Left colon (tissue), 2 donors: ENCODE results near the gene SPTLC1. TPM values are rescaled to one million over a fixed set of nuclear protein-coding genes. Genes with fewer than 3 reads are reported as not detected.
"Not testable (repeated sequence)": the region's sequence is repeated elsewhere in the genome, so short reads cannot be mapped to it uniquely, and the experiment has no call there.

Source experiments
- ATAC-seq: fragments of 200-7000 bp; cut with Tn5 transposase; one replicate; pipeline ENCODE4 v1.9.1; 2020; ENCODE audit warnings: mild to moderate bottlenecking, moderate library complexity
- DNase-seq, 2 donors: peaks; one replicate each; pipeline ENCODE4 v3.0.0-alpha.2; 2020
- intact Hi-C, 2 donors: fragments of 100-400 bp; cut with DNase I in 1 of 2; cut with micrococcal nuclease in 1 of 2; formaldehyde crosslinking; loops; one replicate each; pipeline versions ENCODE4 v1.11.2 to v1.14.0; 2022; cut with DNase I, micrococcal nuclease
- total RNA-seq, 2 donors: library from RNA; stranded (reverse); fragmentation: NEBNext Ultra II Directional; extraction: Animal tissue kit (Norgen Biotek cat#: 25700); gene quantifications; one replicate each; pipeline ENCODE4 v1.2.1, GENCODE V29; 2021
- donor health status: DM: no; HTN: no; CAD: no.
- donor health status: DM: yes; HTN: yes; CAD: no.

SPTLC1 gene
- total RNA-seq, 2 donors from 2014 or later: 74.3 to 81.7 TPM

DNA sequence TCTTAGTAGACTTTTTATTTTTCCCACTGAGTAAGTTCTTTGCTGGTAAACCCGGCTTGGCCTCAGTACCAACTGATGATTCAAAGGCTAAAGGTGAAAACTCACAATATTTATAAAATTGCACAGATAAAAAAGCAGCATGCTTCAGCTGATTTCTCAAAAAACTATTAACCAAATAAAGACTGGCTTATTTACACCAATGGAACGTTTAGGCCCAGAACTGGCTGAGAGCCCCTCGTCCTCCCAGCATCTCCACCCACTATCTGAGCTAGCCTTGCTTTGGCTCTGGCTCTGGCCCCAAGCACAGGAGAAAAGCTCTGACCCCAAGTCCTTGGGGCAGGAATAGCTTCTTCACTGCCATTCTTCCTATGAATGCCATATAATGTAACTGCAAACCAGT is 68.5 kb downstream of the SPTLC1 start:
- intact Hi-C loops: no loop called here
- ATAC-seq (no peak), DNase-seq (no peak)

DNA sequence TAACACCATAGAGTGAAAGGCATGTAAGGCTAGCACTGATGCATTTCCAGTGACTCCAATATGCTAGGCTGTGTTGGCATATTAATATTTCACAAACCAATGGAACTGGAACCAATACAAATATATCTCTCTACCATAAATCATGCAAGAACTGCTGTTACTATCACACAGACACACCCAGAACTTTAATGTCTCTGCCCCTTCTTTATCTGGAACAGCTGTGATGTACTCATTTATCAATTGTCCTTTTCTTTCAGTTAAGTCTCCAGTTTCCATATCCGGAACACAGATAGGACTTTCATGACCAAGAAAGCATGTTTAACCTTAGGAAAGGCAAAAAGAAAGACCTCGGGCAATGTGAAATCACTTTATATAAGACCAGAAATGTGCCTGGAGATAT is 70.3 kb downstream of the SPTLC1 start:
- intact Hi-C loops: no loop called here
- ATAC-seq: no peak
- no peak for DNase-seq

DNA sequence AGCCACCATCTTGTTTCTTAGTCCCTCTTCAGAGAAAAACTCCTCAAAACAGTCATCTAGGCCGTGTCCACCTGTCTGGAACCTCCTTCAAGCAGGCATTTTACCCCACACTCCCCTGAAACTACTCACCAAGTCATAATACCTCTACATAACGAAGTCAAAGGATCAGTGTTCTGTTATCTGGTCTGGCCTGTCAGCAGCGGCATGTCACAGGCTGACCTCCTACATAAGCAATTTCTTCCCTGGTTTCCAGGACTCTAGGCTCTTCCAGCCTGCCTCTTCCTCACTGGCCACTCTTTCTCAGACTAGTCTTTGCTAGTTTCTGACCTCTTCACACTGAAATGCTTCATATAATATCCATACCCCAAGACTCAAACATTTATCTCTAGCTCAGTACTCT is 72.2 kb downstream of the SPTLC1 start:
- intact Hi-C loops: no loop called here
- no peak for DNase-seq
- ATAC-seq: no peak

DNA sequence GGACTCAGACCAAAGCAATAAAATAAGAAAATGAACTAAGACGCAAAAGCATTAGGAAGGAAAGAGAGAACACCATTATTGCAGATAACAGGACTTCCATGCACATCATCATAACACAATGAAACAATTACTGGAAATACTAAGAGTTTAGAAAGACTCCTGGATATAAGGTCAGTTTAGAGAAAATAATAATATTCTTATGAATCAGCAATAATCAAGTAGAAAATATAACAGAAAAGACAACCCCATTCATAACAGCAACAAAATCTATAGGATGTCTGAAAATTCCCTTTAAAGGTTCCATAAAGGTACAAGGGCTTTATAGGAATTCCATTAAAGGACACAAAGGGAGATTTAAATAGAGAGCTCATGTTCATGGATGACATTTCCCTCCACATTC is 73.0 kb downstream of the SPTLC1 start:
- DNase-seq: no peak
- intact Hi-C loops: no loop called here
- no peak for ATAC-seq

DNA sequence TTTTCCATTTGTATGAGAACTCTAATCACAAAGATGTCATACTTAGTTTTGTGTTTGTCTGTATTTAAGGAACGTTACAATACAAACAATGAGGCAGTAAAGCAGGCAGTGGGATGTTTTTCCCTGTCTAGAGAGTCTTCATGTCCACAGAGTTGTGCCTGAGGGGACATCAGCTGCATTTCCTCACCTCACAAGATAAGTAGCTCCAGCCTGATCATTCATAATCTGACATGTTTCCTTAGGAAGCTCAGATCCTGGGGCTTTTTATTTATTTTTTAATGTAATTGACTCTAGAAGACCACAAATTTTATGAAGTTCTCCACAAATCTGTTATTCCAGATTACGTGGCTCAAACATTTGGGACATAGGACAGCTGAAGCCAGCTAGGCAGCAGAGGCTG is 78.5 kb downstream of the SPTLC1 start:
- ATAC-seq (no peak), DNase-seq (no peak)
- intact Hi-C loops: no loop called here

DNA sequence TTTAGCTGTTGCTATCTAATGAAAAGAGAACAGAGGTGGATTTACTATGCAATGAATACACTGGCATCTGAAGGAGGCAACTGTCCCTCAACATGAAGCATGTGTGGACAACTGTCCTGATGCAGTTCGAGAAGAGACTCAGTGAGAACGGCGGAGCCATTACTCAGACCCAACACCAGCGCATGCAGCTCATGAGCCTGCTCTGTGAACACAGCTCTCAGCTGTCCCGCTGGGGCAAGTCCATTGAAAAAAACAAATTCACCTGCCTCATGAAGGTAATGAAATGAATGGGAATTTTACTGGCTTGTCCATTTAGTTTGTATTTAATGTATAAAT is 78.8 kb downstream of the SPTLC1 start:
- ATAC-seq: no peak
- DNase-seq: no peak
- intact Hi-C loops: no loop called here

DNA sequence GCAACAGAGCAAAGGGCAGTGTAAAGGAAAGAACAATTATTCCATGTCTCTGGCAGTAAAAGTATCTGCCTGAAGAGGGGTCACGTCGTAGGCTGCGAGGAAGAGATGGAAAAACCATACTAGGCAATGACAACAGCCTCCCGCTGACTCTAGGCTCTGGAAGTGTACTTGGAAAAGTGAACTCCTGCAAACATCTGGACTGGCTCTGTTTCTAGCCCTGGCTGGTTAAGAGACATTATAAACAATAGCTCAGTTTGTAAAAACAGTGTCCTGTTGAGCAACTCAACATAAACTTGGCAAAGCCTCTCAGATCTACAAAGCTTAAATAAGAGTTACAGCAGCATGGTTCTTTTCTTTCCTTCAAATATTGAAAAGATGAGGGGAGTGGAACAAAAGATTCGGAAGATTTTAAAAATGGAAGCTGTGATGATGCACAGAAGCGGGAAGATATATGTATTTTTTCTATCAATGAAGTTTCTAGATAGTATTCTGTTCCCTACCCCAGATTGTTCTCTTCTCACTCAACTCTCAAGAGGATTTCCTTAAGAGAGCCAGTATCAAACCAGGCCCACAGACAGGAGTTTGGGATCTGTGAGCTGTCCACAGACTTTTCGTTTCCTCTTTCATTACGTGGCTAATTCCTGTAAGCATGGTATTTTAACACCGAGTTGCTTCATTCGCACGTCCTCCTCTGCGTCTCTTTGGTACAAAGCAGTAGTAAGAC is 79.4 kb downstream of the SPTLC1 start:
- DNase-seq (peak in 1 of 2 donors; percentile 60), ATAC-seq (peak; percentile 29)
- intact Hi-C loops: no loop called here

DNA sequence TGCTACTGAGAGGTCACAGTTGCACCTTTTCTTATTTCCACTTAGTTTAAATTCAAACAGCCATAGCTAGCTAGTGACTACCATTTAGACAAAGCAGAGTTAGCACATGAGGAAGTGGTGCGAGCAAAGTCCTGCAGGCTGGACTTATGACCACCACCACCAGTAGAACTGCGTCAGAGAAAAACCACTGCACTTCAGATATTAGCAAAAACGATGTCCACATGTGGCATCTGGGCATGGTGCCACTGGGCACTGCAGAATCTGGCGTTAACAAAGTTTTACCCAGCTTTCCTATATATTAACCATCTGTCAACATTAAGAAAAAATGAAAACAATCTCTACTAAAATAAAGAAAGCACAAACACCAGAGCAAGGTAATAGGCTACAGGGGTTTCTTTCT is 80.1 kb downstream of the SPTLC1 start:
- no peak for DNase-seq
- no peak for ATAC-seq
- intact Hi-C loops: no loop called here

DNA sequence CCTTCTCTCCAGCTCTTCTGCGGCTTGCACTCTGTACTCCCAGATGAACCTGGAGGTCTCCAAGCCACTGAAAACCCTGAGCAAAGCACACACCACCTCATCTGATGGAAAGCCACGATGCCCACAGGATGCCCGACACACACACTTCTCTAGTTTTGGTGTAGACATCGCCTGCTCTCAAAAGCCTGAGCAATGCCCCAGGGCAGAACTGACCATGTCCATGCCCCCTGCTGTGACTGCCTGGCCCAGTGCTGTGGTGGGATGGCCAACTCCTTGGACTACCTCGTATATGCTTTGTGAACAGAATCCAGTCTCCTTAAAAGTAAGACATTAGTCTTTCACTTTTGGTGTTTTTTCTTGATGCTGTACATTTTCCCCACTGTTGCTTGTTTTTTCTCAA is 81.2 kb downstream of the SPTLC1 start:
- intact Hi-C loops: no loop called here
- DNase-seq (no peak), ATAC-seq (no peak)

DNA sequence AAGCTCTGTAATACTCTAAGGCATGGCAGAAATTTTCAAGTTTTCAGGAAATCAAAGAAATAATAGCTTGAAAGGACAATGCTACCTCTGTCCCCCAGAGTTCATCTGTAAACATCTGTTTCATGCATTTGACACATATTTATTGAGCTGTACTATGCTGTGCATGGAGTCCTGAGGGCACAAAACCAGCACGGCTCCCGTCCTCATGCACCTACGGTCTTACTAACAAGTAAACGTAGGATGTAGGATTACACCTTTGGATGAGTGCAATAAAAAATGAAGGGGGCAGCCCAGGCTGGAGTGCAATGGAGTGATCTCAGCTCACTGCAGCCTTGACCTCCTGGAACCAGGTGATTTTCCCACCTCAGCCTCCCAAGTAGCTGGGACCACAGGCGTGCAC is 81.9 kb downstream of the SPTLC1 start:
- no peak for DNase-seq
- ATAC-seq: no peak
- intact Hi-C loops: no loop called here

DNA sequence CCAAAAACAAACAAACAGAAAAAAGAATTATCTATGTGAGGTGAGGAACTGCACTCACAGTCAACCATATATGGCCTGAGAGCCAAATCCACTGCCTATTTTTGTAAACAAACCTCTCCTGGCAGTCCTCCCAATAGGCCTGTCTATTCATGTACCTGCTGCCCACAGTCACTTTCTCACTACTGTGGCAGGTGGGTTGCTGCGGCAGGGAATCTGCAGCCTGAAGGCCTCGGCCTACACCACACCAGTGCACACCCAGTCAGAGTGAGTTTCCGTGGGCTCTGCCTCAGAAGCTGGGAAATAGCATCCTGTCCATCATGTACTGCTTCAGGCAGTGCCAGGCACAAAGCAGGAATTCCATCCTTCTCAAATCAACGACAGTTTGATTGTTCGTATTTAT is 82.3 kb downstream of the SPTLC1 start:
- intact Hi-C loops: no loop called here
- no peak for ATAC-seq
- no peak for DNase-seq

DNA sequence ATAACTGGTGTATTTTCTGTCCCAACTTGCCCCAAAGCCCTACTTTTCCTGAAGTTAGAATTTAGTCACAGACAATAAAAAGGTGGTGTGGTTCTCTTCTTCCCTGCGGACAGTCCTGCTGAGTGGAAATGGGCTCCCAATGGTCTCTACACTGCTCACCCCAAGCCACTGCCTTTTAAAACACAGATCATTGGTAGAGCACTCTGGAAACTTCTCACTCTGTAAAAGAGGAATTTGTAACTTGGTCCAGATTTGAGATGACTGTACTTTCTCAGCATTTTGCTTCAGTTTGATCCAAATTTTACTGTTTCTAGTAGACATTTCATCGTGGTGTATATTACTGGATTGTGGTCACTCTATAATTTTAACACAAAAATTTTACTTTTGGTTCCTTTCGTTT is 84.8 kb downstream of the SPTLC1 start:
- no peak for DNase-seq
- no peak for ATAC-seq
- intact Hi-C loops: no loop called here

DNA sequence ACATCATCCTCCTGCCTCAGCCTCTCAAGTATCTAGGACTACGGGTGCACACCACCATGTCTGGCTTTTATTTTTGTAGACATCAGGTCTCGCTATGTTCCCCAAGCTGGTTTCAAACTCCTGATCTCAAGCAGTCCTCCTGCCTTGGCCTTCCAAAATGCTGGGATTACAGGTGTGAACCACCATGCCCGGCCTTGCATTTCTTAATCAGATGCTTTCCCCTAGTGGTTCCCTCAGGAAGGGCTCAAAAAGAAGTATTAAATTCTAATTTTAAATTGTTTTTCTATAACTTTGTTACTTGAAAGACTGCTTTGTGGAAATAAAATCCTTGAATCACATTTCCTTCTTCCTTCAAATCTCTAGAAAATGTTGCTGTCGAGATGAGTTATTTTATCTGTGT is 85.7 kb downstream of the SPTLC1 start:
- DNase-seq: no peak
- intact Hi-C loops: no loop called here
- ATAC-seq: no peak

DNA sequence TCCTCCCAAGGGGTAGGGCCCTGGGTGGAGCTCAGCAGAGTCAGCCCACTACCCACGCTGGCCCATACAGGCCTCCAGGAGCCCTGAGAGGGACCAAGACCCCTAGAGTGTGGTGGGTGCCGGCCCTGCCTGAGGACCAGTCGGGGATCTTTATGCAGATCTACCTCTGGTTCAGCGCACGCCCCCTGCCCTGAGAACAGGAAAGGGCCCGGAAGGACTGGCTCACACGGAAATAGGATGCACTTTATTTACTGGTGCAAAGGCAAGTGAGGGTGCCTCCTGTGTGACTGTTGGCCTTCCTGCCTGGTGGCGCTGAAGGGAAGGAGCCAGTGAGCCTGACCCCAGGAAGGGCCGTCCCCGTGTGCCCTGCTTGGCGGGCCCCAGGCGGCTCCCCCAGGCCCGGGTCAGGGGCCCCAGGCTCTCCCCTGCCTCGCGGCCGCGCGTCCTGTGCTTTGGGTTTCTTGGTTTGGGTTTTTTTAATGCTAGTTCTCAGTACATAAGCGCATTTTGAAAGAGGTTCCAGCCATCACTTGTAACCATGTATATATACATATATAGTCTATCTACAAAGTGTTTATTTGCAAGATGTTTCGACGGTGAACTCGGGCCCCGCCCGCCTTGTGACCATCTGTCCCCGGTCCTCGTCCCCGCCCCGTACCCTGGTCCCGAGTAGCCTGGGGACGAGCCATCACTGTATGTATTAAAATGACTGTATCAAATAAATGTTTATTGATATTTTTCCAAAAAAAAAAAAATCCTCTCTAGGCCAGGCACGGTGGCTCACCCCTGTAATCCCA is 88.8 kb downstream of the SPTLC1 start:
- DNase-seq (no peak), ATAC-seq (no peak)
- intact Hi-C loops: no loop called here

DNA sequence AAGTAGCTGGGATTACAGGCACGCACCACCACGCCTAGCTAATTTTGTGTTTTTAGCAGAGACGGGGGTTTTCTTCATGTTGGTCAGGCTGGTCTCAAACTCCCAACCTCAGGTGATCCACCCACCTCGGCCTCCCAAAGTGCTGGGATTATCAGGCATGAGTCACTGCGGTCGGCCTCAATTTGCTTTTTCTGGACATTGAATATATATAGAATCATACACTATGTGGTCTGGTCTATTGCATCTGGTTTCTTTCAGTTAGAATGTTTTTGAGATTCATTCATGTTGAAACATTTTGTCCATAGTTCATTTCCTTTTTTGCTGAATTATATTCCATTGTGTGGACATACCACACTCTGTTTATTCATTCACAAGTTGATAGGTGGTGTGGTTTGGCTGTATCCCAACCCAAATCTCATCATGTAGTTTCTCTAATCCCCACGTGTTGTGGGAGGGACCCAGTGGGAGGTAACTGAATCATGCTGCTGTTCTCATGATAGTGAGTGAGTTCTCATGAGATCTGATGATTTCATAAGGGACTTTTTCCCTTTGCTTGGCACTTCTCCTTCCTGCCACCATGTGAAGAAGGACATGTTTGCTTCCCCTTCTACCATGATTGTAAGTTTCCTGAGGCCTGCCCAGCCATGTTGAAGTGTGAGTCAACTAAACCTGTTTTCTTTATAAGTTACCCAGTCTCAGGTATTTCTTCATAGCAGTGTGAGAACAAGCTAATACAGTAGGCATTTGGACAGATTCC is 93.2 kb downstream of the SPTLC1 start:
- intact Hi-C loops, DNase-seq, ATAC-seq: not testable (repeated sequence)

DNA sequence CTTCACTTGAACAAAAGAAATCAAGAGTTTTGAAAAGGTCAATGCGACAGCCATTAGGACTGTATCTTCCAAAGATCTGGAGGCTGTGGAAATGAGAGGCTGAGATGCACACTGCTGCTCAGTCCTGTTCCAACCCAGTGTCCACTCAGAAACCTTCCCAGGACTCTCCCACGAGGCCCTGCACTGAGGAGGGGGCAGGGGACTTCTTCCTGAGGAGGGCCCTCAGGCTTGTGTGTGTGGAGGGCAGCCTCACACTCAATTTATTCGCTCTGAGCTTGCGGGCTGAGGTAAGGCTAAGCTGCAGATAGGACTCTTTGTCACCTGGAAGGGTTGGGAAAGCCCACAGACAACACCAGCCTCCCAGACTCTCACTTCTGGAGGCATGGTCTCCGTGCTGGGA is 95.6 kb downstream of the SPTLC1 start:
- DNase-seq (no peak), ATAC-seq (no peak)
- intact Hi-C loops: no loop called here

DNA sequence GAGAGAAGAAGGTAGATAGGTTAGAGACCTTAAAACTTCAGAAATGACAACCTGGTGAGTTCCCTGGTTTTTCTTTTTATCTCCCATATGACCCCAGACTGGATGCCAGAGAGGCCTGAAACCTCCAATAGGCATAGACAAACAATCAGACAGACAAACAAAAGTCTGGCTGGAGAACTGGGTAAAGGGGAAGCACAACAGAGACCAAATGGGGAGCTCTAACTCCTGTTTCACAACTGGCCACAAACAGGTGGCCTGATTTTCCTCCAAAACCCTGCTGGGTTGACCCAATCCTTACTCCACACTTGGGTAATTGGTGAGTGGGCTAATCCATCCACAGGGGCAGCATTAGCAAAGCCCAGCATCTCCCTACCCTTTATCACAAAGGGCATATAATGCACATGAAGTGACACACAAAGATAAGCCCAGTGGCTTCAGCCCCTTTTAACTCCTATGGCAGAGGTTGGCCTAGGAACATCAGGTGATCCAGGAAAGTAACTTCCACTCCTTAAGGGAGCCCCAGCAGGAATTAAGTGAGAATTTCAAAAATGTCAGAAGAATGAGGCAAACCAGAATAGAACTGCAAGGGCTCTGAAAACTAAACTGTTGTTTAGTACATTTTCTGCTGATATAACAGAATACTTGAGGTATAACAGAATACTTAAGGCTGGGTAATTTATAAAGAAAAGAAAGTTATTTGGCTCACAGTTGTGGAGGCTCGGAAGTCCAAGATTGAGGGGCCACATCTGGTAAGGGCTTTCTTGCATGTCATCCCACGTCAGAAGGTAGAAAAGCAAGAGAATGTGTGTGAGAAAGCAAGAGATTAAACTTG is 104.3 kb downstream of the SPTLC1 start:
- intact Hi-C loops: no loop called here
- no peak for ATAC-seq

DNA sequence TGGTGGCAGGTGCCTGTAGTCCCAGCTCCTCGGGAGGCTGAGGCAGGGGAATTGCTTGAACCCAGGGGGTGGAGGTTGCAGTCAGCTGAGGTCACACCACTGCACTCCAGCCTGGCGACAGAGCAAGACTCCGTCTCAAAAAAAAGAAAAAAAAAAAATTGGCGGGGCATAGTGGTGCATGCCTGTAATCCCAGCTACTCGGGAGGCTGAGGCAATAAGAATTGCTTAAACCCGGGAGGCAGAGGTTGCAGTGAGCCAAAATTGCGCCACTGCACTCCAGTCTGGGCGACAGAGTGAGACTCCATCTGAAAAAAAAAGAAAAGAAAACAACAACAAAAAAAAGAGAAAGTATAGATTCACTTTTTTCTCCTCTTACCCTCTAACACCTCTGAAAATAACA is 105.0 kb downstream of the SPTLC1 start:
- DNase-seq, ATAC-seq, intact Hi-C loops: not testable (repeated sequence)

More for the DNA sequence above, 104.3 kb downstream of the SPTLC1 start:
- no peak for DNase-seq

DNA sequence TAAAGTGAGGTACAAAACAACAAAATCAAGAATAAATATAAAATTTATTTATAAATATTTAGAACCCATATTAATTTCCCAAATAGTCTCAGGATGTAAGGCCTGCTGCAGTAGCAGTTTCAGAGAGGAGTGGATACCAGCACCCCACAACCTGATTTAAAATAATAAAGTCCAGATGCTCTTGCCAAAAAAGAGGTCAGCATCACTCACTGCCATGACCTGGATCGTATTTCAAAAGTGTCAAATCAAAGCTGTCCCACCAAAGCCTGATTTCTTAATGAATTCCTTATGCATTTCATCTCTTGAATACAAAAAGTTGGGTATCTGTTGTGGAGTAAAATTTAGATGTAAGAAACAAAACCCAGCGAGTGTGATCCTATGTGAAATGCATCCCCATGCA is 107.2 kb downstream of the SPTLC1 start:
- ATAC-seq (no peak), DNase-seq (no peak)
- intact Hi-C loops: no loop called here
